ENCODE measurements around the gene CCDC110. TPM values are rescaled to one million over a fixed set of nuclear protein-coding genes. Genes with fewer than 3 reads are reported as not detected.
A peak's percentile ranks its signal among the peaks of the same experiment; 100 is the strongest.

CCDC110 gene
- total RNA-seq, 1 donor from 2014 or later = 0.68 TPM

GRCh38 chr4:185412412-185412811 is 59.1 kb downstream of the CCDC110 start:
- peak; percentile 89 for DNase-seq

GRCh38 chr4:185411849-185412248 is 59.7 kb downstream of the CCDC110 start:
- DNase-seq = peak; percentile 58

- no peak for DNase-seq
Observed at GRCh38 chr4:185408432-185408831, 63.1 kb downstream of the CCDC110 start.

GRCh38 chr4:185405296-185405999 is 66.1 kb downstream of the CCDC110 start:
- no peak for DNase-seq

- DNase-seq = no peak
Observed at GRCh38 chr4:185404031-185404430, 67.5 kb downstream of the CCDC110 start.

GRCh38 chr4:185399466-185399865 is 72.1 kb downstream of the CCDC110 start:
- peak; percentile 66 for DNase-seq

GRCh38 chr4:185398618-185399017 is 72.9 kb downstream of the CCDC110 start:
- DNase-seq = no peak

GRCh38 chr4:185396724-185397385 is 74.7 kb downstream of the CCDC110 start, which contains the start of gene ANKRD37:
ANKRD37 (plus strand) TSS chr4:185396841; CDS start chr4:185396924, 83 bp downstream.
- DNase-seq = peak; percentile 71

- DNase-seq = peak; percentile 98
Observed at GRCh38 chr4:185395956-185396723, 75.4 kb downstream of the CCDC110 start.

GRCh38 chr4:185395238-185395955 is 76.1 kb downstream of the CCDC110 start, which contains the start of gene LRP2BP:
LRP2BP (minus strand) TSS chr4:185395924; CDS start chr4:185378186, 17,738 bp downstream.
- peak; percentile 47 for DNase-seq

Other genes with a start within 250 kb of the CCDC110 start
- 0.34 and 0.93 TPM in 2 replicates for gene LRP2BP, start 75.8 kb downstream of the CCDC110 start, total RNA-seq
- gene ANKRD37, start 74.9 kb downstream of the CCDC110 start, total RNA-seq = 7.1 and 9.4 TPM in 2 replicates
- 40.0 and 51.7 TPM in 2 replicates for gene UFSP2, start 45.8 kb downstream of the CCDC110 start, total RNA-seq
- gene PDLIM3, start 63.8 kb upstream of the CCDC110 start, total RNA-seq = 41.0 and 113 TPM in 2 replicates

Measured in dermis blood vessel endothelial cell (primary cell).